HG03045 (cell line): ENCODE measurements around the gene PFKFB4.
"Not testable (repeated sequence)": the region's sequence is repeated elsewhere in the genome, so short reads cannot be mapped to it uniquely, and the experiment has no call there.

Experiments
- ATAC-seq: cut with Tn5 transposase; IDR thresholded peaks from one replicate; pipeline ENCODE4 v1.9.1; 2021; ENCODE audit warnings: mild to moderate bottlenecking, moderate library complexity; ENCODE audit not compliant: unreplicated experiment

PFKFB4 gene

GRCh38 chr3:48561045-48561736, 4.6 kb upstream of the PFKFB4 start:
- no peak for ATAC-seq

- ATAC-seq: no peak
Observed at GRCh38 chr3:48560648-48561018, 4.0 kb upstream of the PFKFB4 start.

DNA sequence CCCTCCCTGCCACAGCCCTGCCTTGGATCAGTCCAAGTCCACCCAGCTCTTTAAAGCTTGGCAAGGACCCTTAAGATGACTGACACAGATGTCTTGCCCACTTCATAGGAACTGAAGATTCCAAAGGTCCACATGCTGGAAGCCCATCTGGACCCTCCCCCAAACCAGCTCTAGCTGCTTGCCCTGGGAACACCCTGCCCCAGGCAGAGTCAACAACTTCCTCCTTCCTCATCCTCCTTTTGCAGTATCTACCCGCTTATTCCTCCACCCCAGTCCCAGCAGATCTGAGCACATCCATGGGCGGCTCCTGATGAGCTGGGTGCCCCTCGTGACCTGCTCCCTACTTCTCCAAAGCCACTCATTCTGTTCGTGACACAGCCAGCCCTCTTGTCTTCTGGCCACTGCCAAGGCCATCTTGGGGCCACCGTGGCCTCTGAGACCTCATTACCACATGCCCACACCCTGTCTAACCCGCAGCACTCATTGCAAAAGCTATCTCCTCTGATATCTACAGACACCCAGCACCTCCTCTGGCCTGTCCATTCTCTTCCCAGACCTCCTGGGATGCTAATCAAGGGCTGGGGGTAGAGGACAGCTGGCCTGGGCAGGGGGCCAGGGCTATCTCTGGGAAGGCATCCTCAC, 2.0 kb upstream of the PFKFB4 start:
- no peak for ATAC-seq

DNA sequence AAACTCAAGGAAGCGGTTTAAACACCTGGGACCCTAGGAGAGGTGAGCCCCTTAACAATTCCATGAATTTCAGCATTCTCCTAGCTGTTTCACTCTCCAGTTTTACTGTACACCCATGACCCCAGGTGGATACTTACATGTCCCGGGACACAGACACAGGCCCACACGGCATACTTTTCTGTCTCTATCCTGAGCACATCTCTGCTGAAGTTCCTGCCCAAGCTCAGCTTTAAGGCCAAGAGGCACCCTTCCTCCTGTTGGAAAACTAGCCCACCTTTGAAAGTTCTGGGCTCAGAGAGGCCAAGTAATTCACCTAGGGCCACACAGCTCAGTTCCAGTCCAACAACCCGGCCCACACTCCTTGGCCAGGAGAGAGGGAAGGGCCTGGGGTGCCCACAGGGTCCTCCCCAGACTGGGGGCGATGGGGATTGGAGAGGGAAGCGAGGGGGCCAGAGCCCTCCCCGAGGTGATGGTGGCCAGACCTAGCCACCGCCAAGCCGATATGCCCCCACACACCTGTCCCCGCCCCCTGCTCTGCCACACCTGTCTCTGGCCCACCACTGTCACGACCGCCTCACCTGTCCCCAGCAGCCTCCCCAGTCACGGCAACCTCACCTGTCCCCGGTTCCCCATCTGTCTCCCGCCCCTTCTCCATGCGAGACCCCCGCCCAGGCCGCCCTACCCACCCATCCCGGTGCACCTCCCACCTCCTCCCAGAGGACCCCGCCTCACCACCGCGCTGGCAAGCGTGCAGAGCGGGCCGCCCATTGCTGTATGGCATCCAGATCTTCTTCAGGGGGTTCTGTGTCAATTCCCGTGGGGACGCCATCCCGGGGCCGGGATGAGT, 431 bp downstream of the PFKFB4 start:
- no peak for ATAC-seq

DNA sequence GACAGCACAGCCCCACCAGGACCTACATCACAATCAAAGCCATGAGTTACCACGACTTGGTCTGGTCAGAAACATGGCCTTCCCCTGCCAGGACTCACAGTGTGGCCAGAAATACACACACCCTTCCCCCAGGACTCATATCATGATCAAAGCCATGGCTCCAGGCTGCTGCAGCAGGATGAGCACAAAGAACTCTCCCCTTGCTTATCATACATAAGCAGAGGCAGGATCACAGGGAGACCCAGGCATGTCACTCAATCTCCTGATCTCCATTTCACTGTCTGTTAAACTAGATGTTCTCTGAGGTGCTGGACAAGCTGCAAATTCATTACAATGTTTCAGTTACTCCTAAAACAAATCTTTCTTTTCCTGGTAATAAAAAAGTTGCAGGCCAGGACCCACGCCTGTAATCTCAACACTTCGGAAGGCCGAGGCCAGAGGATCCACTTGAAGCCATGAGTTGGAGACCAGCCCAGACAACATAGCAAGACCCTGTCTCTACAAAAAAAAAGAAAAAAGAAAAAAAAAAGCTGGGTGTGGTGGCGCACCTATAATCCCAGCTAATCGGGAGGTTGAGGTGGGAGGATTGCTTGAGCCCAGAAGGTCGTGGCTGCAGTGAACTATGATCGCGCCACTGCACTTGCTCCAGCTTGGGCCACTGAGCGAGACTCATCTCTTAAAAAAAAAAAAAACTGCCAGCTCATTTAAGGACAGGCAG, 1.2 kb downstream of the PFKFB4 start:
- ATAC-seq: no peak

GRCh38 chr3:48553886-48554845, 2.4 kb downstream of the PFKFB4 start:
- ATAC-seq: no peak

GRCh38 chr3:48553361-48553760, 3.2 kb downstream of the PFKFB4 start:
- no peak for ATAC-seq

DNA sequence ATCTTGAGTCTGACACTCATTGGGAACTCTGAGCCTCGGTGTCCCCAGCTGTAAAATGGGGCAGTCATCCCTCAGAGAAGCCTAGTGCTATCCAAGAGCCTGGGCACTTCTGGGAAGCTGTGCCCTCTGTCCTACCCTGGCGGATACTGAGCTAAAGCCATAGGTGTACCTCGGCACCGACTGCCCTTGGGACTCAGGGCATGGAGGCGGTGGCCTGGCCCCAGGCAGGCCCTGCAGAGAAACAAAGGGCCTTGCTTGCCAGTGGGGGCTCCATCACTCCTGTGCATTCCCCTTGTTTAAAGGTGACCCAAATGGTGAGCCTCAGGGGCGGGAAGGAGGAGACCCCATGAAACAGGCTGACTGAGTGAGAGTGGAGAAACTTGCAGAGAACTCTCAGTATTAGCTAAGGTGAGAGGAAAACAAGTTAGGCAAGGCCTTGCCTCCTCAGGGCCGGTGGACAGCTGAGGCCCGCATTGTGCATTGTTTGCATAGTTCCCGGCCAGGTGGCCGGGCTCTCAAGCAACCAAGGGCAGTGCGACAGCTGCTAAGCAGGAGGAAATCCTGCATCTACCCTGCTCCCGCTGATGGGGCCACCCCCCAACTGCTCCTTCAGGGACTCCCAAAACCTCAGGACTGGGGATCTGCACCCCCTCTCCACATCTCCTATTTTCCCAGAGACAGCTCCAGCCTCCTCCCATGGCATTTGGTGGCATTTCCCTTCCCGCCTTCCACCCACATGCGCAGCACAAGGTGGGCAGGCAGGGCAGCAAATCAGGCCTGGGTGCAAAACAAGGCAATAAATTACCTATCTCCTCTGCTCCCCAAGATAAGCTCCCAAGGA, 4.3 kb downstream of the PFKFB4 start:
- no peak for ATAC-seq

- ATAC-seq: not testable (repeated sequence)
Observed at GRCh38 chr3:48551651-48552050, 5.0 kb downstream of the PFKFB4 start.

DNA sequence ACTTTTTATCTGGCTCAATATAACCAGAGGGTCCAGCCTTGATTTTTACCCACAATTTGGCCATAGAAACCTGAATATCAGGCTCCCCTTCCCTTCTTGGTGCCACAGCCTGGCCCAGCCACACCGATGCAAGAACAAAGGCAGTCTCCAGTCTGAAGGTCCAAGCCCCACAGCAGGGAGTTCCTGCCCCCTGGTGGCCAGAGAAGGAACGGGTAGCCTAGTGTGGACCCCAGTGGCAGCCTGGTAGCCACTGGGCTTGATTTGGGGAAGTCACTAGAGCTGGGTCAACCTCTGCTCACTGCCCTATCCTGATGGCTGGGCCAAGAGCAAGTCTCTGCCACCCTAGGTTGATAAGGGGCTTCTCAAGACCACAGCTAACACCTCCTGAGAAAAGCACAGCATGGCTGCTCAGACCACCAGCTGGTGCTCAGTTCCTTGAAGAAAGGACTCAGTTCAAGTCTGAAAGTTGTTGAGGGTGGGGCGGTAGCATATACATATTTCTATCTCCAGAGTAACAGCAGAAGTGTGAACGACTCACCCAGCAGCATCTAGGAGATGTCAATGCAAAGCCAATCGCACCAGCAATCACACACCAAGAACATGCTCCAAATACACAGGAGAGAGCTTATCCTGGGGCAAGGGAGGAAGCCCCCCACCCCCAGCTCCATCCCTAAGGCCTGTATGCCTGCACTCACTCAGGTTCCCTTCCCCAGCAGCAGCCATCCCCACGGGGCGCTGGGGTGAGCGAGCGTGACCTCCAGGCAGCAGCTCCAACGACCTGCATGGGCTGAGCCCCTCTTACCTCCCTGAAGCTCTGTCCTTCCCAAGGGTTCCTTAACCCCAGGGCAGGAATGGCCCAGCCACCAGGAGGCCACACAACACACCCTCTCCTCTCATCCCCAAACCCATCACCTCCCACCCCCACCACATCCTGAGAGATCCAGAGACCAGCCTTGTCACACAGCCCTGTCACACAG, 7.6 kb downstream of the PFKFB4 start:
- ATAC-seq: no peak

GRCh38 chr3:48548126-48548525, 8.5 kb downstream of the PFKFB4 start:
- no peak for ATAC-seq

- no peak for ATAC-seq
Observed at GRCh38 chr3:48546203-48546829, 10.3 kb downstream of the PFKFB4 start.

GRCh38 chr3:48544141-48544540, 12.5 kb downstream of the PFKFB4 start:
- no peak for ATAC-seq

DNA sequence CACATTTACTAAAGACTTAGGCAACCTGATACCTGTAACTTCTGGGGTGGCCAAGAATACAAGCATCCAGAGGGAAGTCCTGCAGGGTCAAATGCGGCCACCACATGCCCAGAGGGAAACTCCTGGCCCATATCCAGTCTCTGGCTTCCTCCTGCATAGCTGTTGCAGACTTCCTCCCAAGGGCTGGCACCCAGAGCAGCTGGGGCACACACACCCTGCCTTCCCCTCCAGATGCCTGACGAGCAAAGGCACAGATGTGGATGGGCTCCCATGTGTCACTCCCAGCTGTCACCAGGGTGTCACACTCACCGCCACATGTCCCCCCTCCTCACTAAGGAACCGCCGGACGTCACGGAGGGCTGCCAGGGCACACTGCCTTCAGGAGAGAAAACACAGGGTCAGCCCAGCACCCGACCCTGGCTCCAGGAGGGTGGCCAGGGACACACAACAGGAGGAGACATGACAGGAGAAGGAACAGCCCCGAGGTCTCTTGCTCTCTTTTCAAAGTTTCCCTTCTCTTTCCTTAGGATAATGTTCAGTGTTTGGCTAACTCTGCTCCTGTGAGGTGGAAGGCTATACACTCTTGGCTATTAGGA, 13.2 kb downstream of the PFKFB4 start:
- ATAC-seq: no peak

DNA sequence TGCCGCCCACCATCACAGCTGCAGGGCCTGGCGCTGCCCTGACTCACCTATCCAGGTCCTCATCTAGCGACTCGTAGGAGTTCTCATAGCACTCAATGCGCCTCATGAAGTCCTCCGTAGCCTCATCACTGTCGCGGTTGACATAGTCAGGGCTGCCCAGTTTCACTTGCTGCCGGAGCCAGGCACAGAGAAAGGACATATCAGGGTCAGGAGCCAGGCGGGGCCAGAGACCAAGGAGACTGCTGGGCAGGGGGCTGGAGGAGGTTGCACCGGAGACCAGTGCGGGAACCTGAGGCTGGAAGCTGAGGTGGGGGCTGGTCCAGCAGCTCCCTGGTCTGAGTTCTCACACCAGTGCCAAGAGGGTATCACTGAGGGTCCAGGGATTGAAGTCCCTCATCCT, 18.2 kb downstream of the PFKFB4 start:
- ATAC-seq: no peak

DNA sequence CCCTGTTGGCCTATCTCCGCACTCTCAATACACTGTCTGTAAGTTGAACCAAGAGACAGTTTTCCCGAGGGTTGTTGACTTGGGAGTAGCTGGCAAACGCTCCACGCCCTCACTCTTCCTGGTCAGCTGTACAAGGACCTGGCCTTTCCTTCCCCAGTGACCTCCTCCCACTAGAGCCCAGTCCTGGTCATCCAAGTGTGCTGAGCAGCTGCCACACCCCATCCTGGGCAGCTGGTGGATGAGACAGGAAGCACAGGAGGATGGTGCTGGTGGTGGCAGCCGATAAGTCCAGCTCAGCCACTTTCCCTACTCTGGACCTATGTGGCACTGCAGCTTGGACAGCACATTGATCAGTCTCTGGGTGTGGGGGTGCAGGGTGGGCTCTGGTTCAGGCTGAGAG, 19.8 kb downstream of the PFKFB4 start:
- ATAC-seq: no peak

DNA sequence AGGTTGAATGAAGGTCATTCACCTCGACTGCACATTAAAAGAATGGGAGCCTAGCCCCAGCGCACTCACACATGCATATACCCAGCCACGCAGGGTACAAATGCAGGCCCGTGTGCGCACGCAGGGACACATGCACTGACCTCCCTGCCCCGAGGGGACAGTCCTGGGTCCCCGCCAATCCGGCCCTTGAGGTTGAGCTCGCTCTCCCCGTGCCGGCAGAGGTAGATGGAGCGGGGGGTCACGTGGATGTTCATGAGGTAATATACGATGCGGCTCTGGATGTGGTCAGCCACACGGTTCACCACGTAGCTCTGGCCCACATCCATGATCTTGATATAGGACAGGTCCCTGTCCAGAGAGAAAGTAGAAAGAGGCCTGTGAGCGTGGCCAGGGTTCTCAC, 20.5 kb downstream of the PFKFB4 start:
- ATAC-seq: no peak
